K562 (cell line): ENCODE data around the gene MYO3B. TPM values are rescaled to one million over a fixed set of nuclear protein-coding genes. Genes with fewer than 3 reads are reported as not detected.

ENCODE experiments used
- ARID3B ChIP-seq: fragments of 250-450 bp; sonication (Bioruptor Pico); IDR thresholded peaks from 2 replicates; pipeline ENCODE4 v1.4.0; 2020; ENCODE audit warnings: borderline replicate concordance
- CGGBP1 ChIP-seq: fragments of 250-450 bp; sonication (Bioruptor Pico); IDR thresholded peaks from 2 replicates; pipeline ENCODE4 v1.9.0; 2021; ENCODE audit warnings: mild to moderate bottlenecking
- CHD7 ChIP-seq: fragments of 200-600 bp; sonication (generic); IDR thresholded peaks from one replicate; pipeline ENCODE4 v1.6.1; 2012; ENCODE audit warnings: mild to moderate bottlenecking, low read depth, low read length, inconsistent platforms
- EP300 ChIP-seq: IDR thresholded peaks from 2 replicates; pipeline ENCODE4 v1.6.1; 2012; ENCODE audit warnings: low read length, improper control_type of control experiment
- ETS2 ChIP-seq: IDR thresholded peaks from 2 replicates; pipeline ENCODE4 v1.6.1; 2016; ENCODE audit warnings: borderline replicate concordance, missing genetic modification characterization, mild to moderate bottlenecking, moderate library complexity, missing compliant biosample characterization; ENCODE audit not compliant: poor library complexity, severe bottlenecking
- JUN ChIP-seq, 2 experiments: sonication (generic) in 1 of 2; formaldehyde crosslinking in 1 of 2; IDR thresholded peaks; 2 replicates each; pipeline versions ENCODE4 v1.6.1 to v1.8.0; 2012 to 2022; ENCODE audit warnings: borderline replicate concordance in 2 of 2, mild to moderate bottlenecking in 2 of 2, improper control_type of control experiment in 1 of 2, low read depth in 1 of 2, low read length in 1 of 2, missing genetic modification reagents in 1 of 2
- LEF1 ChIP-seq: fragments of 450-650 bp; IDR thresholded peaks from 2 replicates; pipeline ENCODE4 v1.6.1; 2016; ENCODE audit warnings: mild to moderate bottlenecking
- NFYB ChIP-seq: IDR thresholded peaks from 2 replicates; pipeline ENCODE4 v1.6.1; 2011; ENCODE audit warnings: mild to moderate bottlenecking, moderate library complexity; ENCODE audit not compliant: insufficient read length; ENCODE audit errors: extremely low read depth
- TBL1XR1 ChIP-seq, 2 experiments: IDR thresholded peaks; 2 replicates each; pipeline ENCODE4 v1.6.1; 2012; ENCODE audit warnings: improper control_type of control experiment in 2 of 2, low read length in 2 of 2, mild to moderate bottlenecking in 1 of 2
- ZBTB2 ChIP-seq: fragments of 450-650 bp; IDR thresholded peaks from 2 replicates; pipeline ENCODE4 v1.6.1; 2016; ENCODE audit warnings: antibody characterized with exemption
- polyA plus RNA-seq, 8 experiments: library from polyadenylated mRNA; depleted of rRNA in 4 of 8; stranded (reverse) in 5 of 8; unstranded in 3 of 8; fragments of >200 nt; fragmentation: Nextera tagmentation in 2 of 8; fragmentation: Illumina TruSeq in 1 of 8; extraction: Ambion mirVana in 2 of 8; extraction: Trizol in 1 of 8; gene quantifications; 2 replicates each; pipeline versions ENCODE4 v1.2.1 to v1.2.3, GENCODE V29; 2011 to 2014; ENCODE audit warnings: inconsistent platforms in 1 of 8, missing spikeins in 1 of 8
- total RNA-seq, 7 experiments: library from RNA; depleted of rRNA in 6 of 7; stranded (reverse); fragments of >200 nt in 6 of 7; fragmentation: Illumina TruSeq in 2 of 7; extraction: Trizol in 2 of 7; gene quantifications; 2 replicates each; pipeline versions ENCODE4 v1.2.1 to v1.2.3, GENCODE V29; 2011 to 2021; ENCODE audit warnings: low replicate concordance in 1 of 7

The MYO3B gene
- total and polyA plus RNA-seq, 9 of the 15 experiments (the other 6 are each of a cell fraction or from before 2014, with no cell fraction given): 2.7 to 6.5 (median 3.6) TPM

GRCh38 chr2:170324640-170325046, 146.7 kb downstream of the MYO3B start (continued):
- TF ChIP-seq CHD7 (no peak), NFYB (no peak), EP300 (peak; percentile 45; the same call in 1 of the 2 replicates), ARID3B (no peak), TBL1XR1 (IDR thresholded peaks at IDR 0.05; ENCODE audit: low read length in 2 of 2) (no peak), ZBTB2 (no peak), ETS2 (no peak), CGGBP1 (no peak), LEF1 (no peak), JUN (IDR thresholded peaks at IDR 0.05; ENCODE audit: borderline replicate concordance, low read depth, low read length) (no peak), JUN (CRISPR knock-in tag; IDR thresholded peaks at IDR 0.05; ENCODE audit: borderline replicate concordance) (no peak)
